ENCODE data around the gene NT5C3B. TPM values are rescaled to one million over a fixed set of nuclear protein-coding genes. Genes with fewer than 3 reads are reported as not detected.

NT5C3B gene
- total RNA-seq, 2 donors from 2014 or later: 19.5 to 20.2 TPM

- Histone ChIP-seq H3K27ac (peak within 1 kb of the TSS; percentile 70), H3K9me3 (no peaks in the 10 kb centered on the region), H3K4me3 (peak within 1 kb of the TSS; percentile 79), H3K27me3 (no peaks in the 10 kb centered on the region), H3K4me1 (peaks cover 19% of the 10 kb centered on the region), H3K36me3 (no peaks in the 10 kb centered on the region), H3K9ac (ENCODE audit: low read depth in 2 of 2, low read length in 2 of 2) (peak within 1 kb of the TSS; percentile 74 to 79)
- intact Hi-C loops (cut with DNase I): no loop called here
- DNase-seq: peak; percentile 55
- no peak for TF ChIP-seq CTCF (IDR thresholded peaks at IDR 0.05)
Observed at GRCh38 chr17:41812381-41813151, 23.5 kb downstream of the NT5C3B start, which contains the start of gene FKBP10. FKBP10 (plus strand) TSS chr17:41813004; CDS start chr17:41813035, 31 bp downstream.

GRCh38 chr17:41811549-41812380, 24.3 kb downstream of the NT5C3B start, which contains the start of gene P3H4:
P3H4 (minus strand) TSS chr17:41811949; CDS start chr17:41811915, 34 bp downstream.
- Histone ChIP-seq H3K27ac (peak within 1 kb of the TSS; percentile 70), H3K4me1 (peaks cover 19% of the 10 kb centered on the region), H3K36me3 (no peaks in the 10 kb centered on the region), H3K27me3 (no peaks in the 10 kb centered on the region), H3K9ac (ENCODE audit: low read depth in 2 of 2, low read length in 2 of 2) (peak within 1 kb of the TSS; percentile 74 to 79), H3K4me3 (peak within 1 kb of the TSS; percentile 79), H3K9me3 (no peaks in the 10 kb centered on the region)
- intact Hi-C loops (cut with DNase I): no loop called here
- peak; percentile 86 for DNase-seq
- TF ChIP-seq CTCF (IDR thresholded peaks at IDR 0.05): peak; percentile 64

GRCh38 chr17:41810659-41811548, 25.1 kb downstream of the NT5C3B start:
- no peaks in the 10 kb centered on the region for H3K36me3 ChIP-seq
- H3K27me3 ChIP-seq: no peaks in the 10 kb centered on the region
- H3K27ac ChIP-seq: peak overlapping the region; percentile 70
- peak overlapping the region; percentile 74 to 79 for H3K9ac ChIP-seq (ENCODE audit: low read depth in 2 of 2, low read length in 2 of 2)
- no peaks in the 10 kb centered on the region for H3K9me3 ChIP-seq
- H3K4me1 ChIP-seq: peaks cover 19% of the 10 kb centered on the region
- peak overlapping the region; percentile 79 for H3K4me3 ChIP-seq
- TF ChIP-seq CTCF (IDR thresholded peaks at IDR 0.05): no peak
- DNase-seq: no peak
- intact Hi-C loops (cut with DNase I): no loop called here

- TF ChIP-seq CTCF (IDR thresholded peaks at IDR 0.05): no peak
- no peaks in the 10 kb centered on the region for H3K36me3 ChIP-seq
- no peak overlapping the region for H3K9ac ChIP-seq (ENCODE audit: low read depth in 2 of 2, low read length in 2 of 2)
- no peaks in the 10 kb centered on the region for H3K9me3 ChIP-seq
- intact Hi-C loops (cut with DNase I): no loop called here
- peak; percentile 79 for DNase-seq
- H3K27me3 ChIP-seq: no peaks in the 10 kb centered on the region
- H3K27ac ChIP-seq: peak overlapping the region; percentile 44
- peaks cover 14% of the 10 kb centered on the region for H3K4me1 ChIP-seq
- no peak overlapping the region for H3K4me3 ChIP-seq
Observed at GRCh38 chr17:41806685-41807445, 29.2 kb downstream of the NT5C3B start.
